ENCODE measurements around the gene FAM53B. TPM values are rescaled to one million over a fixed set of nuclear protein-coding genes. Genes with fewer than 3 reads are reported as not detected.
"Not testable (repeated sequence)": the region's sequence is repeated elsewhere in the genome, so short reads cannot be mapped to it uniquely, and the experiment has no call there.

Gene FAM53B
- 41.3 TPM in 2 replicates for total RNA-seq
- long read RNA-seq, partial matches to known transcripts: 0 of 2 reads
- long read RNA-seq, other reads (novel, unspliced or antisense): 2 of 2 reads

GRCh38 chr10:124744102-124745050 lies at the start of gene FAM53B:
Gene FAM53B (minus strand): TSS chr10:124744378. CDS start chr10:124706713, 37,665 bp downstream.
- Mint-ChIP-seq H3K9me3 (no peaks in the 10 kb centered on the region), H3K4me1 (peaks cover 56% of the 10 kb centered on the region), H3K36me3 (ENCODE audit: low read depth) (no peaks in the 10 kb centered on the region), H3K27ac (ENCODE audit: unreplicated experiment) (peak within 1 kb of the TSS; percentile 85), H3K27me3 (ENCODE audit: low read depth) (peaks cover 3% of the 10 kb centered on the region), H3K4me3 (peak within 1 kb of the TSS; percentile 97)
- DNase-seq (ENCODE audit: low read depth, low spot score): peak; percentile 69
- no peak for TF ChIP-seq CTCF (conservative IDR thresholded peaks at IDR 0.05)

GRCh38 chr10:124792998-124793352 lies 48.8 kb upstream of the FAM53B start:
- no peak for TF ChIP-seq CTCF (conservative IDR thresholded peaks at IDR 0.05)
- H3K9me3 Mint-ChIP-seq: no peaks in the 10 kb centered on the region
- peak overlapping the region; percentile 95 for H3K4me3 Mint-ChIP-seq
- no peaks in the 10 kb centered on the region for H3K36me3 Mint-ChIP-seq (ENCODE audit: low read depth)
- peaks cover 18% of the 10 kb centered on the region for H3K4me1 Mint-ChIP-seq
- DNase-seq (ENCODE audit: low read depth, low spot score): no peak
- no peaks in the 10 kb centered on the region for H3K27me3 Mint-ChIP-seq (ENCODE audit: low read depth)
- H3K27ac Mint-ChIP-seq (ENCODE audit: unreplicated experiment): no peak overlapping the region

- Mint-ChIP-seq H3K27me3 (ENCODE audit: low read depth) (no peaks in the 10 kb centered on the region), H3K9me3 (no peaks in the 10 kb centered on the region), H3K4me1 (peaks cover 18% of the 10 kb centered on the region), H3K36me3 (ENCODE audit: low read depth) (no peaks in the 10 kb centered on the region), H3K4me3 (peak within 1 kb of the TSS; percentile 95), H3K27ac (ENCODE audit: unreplicated experiment) (peak within 1 kb of the TSS; percentile 89)
- peak; percentile 26 for TF ChIP-seq CTCF (conservative IDR thresholded peaks at IDR 0.05)
- peak; percentile 83 for DNase-seq (ENCODE audit: low read depth, low spot score)
Measured at GRCh38 chr10:124791547-124792348, 47.6 kb upstream of the FAM53B start, which contains the start of gene EEF1AKMT2. Gene EEF1AKMT2 (minus strand): TSS chr10:124791887. CDS start chr10:124791833, 54 bp downstream.

- DNase-seq (ENCODE audit: low read depth, low spot score); H3K27ac Mint-ChIP-seq (ENCODE audit: unreplicated experiment); H3K27me3 Mint-ChIP-seq (ENCODE audit: low read depth); H3K4me1 Mint-ChIP-seq; H3K9me3 Mint-ChIP-seq; H3K4me3 Mint-ChIP-seq: not testable (repeated sequence)
- H3K36me3 Mint-ChIP-seq (ENCODE audit: low read depth): peaks cover 12% of the 10 kb centered on the region
Measured at GRCh38 chr10:124782900-124783299, 38.7 kb upstream of the FAM53B start.

- Mint-ChIP-seq H3K27ac (ENCODE audit: unreplicated experiment) (no peak overlapping the region), H3K36me3 (ENCODE audit: low read depth) (peaks cover 33% of the 10 kb centered on the region), H3K4me3 (no peak overlapping the region), H3K27me3 (ENCODE audit: low read depth) (no peaks in the 10 kb centered on the region), H3K4me1 (no peaks in the 10 kb centered on the region), H3K9me3 (peaks cover 4% of the 10 kb centered on the region)
- TF ChIP-seq CTCF (conservative IDR thresholded peaks at IDR 0.05): no peak
- DNase-seq (ENCODE audit: low read depth, low spot score): no peak
Measured at GRCh38 chr10:124768791-124769190, 24.6 kb upstream of the FAM53B start.
